GM23338 (cell line): Measurements from ENCODE around the gene NR2C2AP. TPM values are rescaled to one million over a fixed set of nuclear protein-coding genes. Genes with fewer than 3 reads are reported as not detected.

Experiments
- ATAC-seq: fragments of 200-7000 bp; cut with Tn5 transposase; 3 replicates; pipeline ENCODE4 v1.9.1; 2020
- DNase-seq: peaks from one replicate; pipeline ENCODE4 v3.0.0-alpha.2; 2015; ENCODE audit warnings: low spot score
- H2AFZ ChIP-seq: fragments of 200-600 bp; sonication (generic); 2 replicates; pipeline ENCODE4 v1.8.0; 2016; ENCODE audit warnings: antibody characterized with exemption, mild to moderate bottlenecking, moderate library complexity
- H3F3A ChIP-seq: fragments of 200-600 bp; sonication (generic); replicated peaks from 2 replicates; pipeline ENCODE4 v1.8.0; 2017; ENCODE audit warnings: antibody characterized with exemption, mixed run types, low read depth
- H3K27ac ChIP-seq: fragments of 200-600 bp; sonication (generic); 2 replicates; pipeline ENCODE4 v1.6.1; 2016; ENCODE audit warnings: low read depth
- H3K27me3 ChIP-seq: fragments of 200-600 bp; sonication (generic); 2 replicates; pipeline ENCODE4 v1.8.0; 2016; ENCODE audit warnings: mild to moderate bottlenecking, mixed run types, moderate library complexity; ENCODE audit not compliant: insufficient read depth
- H3K36me3 ChIP-seq: fragments of 200-600 bp; sonication (generic); 2 replicates; pipeline ENCODE4 v1.8.0; 2016; ENCODE audit warnings: mild to moderate bottlenecking; ENCODE audit not compliant: insufficient read depth
- H3K4me1 ChIP-seq: fragments of 200-600 bp; sonication (generic); 2 replicates; pipeline ENCODE4 v1.8.0; 2016; ENCODE audit warnings: mild to moderate bottlenecking, moderate library complexity; ENCODE audit not compliant: insufficient read depth
- H3K4me2 ChIP-seq: fragments of 200-600 bp; sonication (generic); 2 replicates; pipeline ENCODE4 v1.7.1; 2017; ENCODE audit warnings: mixed run types
- H3K4me3 ChIP-seq: fragments of 200-600 bp; sonication (generic); 2 replicates; pipeline ENCODE4 v1.6.1; 2016; ENCODE audit warnings: mixed run types
- H3K79me2 ChIP-seq: fragments of 200-600 bp; sonication (generic); replicated peaks from 2 replicates; pipeline ENCODE4 v1.8.0; 2017; ENCODE audit warnings: mild to moderate bottlenecking; ENCODE audit not compliant: insufficient read depth
- H3K9me2 ChIP-seq: fragments of 200-600 bp; sonication (generic); 2 replicates; pipeline ENCODE4 v1.8.0; 2017; ENCODE audit not compliant: insufficient read depth
- H4K20me1 ChIP-seq: fragments of 200-600 bp; sonication (generic); replicated peaks from 2 replicates; pipeline ENCODE4 v1.8.0; 2017; ENCODE audit warnings: mild to moderate bottlenecking; ENCODE audit not compliant: insufficient read depth
- H3K27ac Mint-ChIP-seq: 2 replicates; pipeline ENCODE4 v1.8.0; 2020; ENCODE audit warnings: inconsistent platforms, mild to moderate bottlenecking, moderate library complexity, mixed read lengths
- H3K27me3 Mint-ChIP-seq: 3 replicates; pipeline ENCODE4 v1.8.0; 2022; ENCODE audit warnings: low read depth, mild to moderate bottlenecking, moderate library complexity, mixed read lengths, inconsistent platforms; ENCODE audit not compliant: insufficient read depth, poor library complexity
- H3K36me3 Mint-ChIP-seq: 3 replicates; pipeline ENCODE4 v1.8.0; 2021; ENCODE audit warnings: low read depth, mild to moderate bottlenecking, inconsistent platforms, moderate library complexity, mixed read lengths
- H3K4me1 Mint-ChIP-seq: 3 replicates; pipeline ENCODE4 v1.8.0; 2020; ENCODE audit warnings: mild to moderate bottlenecking, inconsistent platforms, mixed read lengths
- H3K4me3 Mint-ChIP-seq: 3 replicates; pipeline ENCODE4 v1.8.0; 2021; ENCODE audit warnings: moderate library complexity, mild to moderate bottlenecking, inconsistent platforms, mixed read lengths
- H3K9me3 Mint-ChIP-seq: 3 replicates; pipeline ENCODE4 v1.8.0; 2020; ENCODE audit warnings: moderate library complexity, mild to moderate bottlenecking, inconsistent platforms, mixed read lengths
- CTCF ChIP-seq, 2 experiments: fragments of 200-600 bp in 1 of 2; sonication (generic) in 1 of 2; conservative IDR thresholded peaks; 2 replicates each; pipeline versions ENCODE4 v1.5.1 to v1.6.1; 2016 to 2017; ENCODE audit warnings: antibody characterized with exemption in 2 of 2, low read depth in 2 of 2, mild to moderate bottlenecking in 2 of 2, moderate library complexity in 1 of 2
- EZH2 ChIP-seq: fragments of 200-600 bp; sonication (generic); IDR thresholded peaks from one replicate; pipeline ENCODE4 v1.8.0; 2017; ENCODE audit warnings: antibody characterized with exemption, mild to moderate bottlenecking, low read depth; ENCODE audit not compliant: unreplicated experiment
- EZH2phosphoT487 ChIP-seq: fragments of 200-600 bp; sonication (generic); IDR thresholded peaks from one replicate; pipeline ENCODE4 v1.8.1; 2018; ENCODE audit warnings: antibody characterized with exemption; ENCODE audit not compliant: unreplicated experiment
- JUNB ChIP-seq: IDR thresholded peaks from one replicate; pipeline ENCODE4 v1.6.1; 2016; ENCODE audit warnings: antibody characterized with exemption; ENCODE audit not compliant: unreplicated experiment
- NANOG ChIP-seq: IDR thresholded peaks from 2 replicates; pipeline ENCODE4 v1.6.1; 2016; ENCODE audit warnings: antibody characterized with exemption, borderline replicate concordance
- POLR2AphosphoS5 ChIP-seq: IDR thresholded peaks from 2 replicates; pipeline ENCODE4 v1.6.1; 2016; ENCODE audit warnings: antibody characterized with exemption, low read depth
- REST ChIP-seq: IDR thresholded peaks from one replicate; pipeline ENCODE4 v1.6.1; 2018; ENCODE audit warnings: antibody characterized with exemption; ENCODE audit not compliant: unreplicated experiment
- ZNF114 ChIP-seq: fragments of 250-450 bp; sonication (Bioruptor Pico); IDR thresholded peaks from 2 replicates; pipeline ENCODE4 v1.5.0; 2020; ENCODE audit warnings: mild to moderate bottlenecking, moderate library complexity
- ZNF331 ChIP-seq: fragments of 250-450 bp; sonication (Bioruptor Pico); IDR thresholded peaks from 2 replicates; pipeline ENCODE4 v1.5.0; 2020; ENCODE audit warnings: low read depth, mild to moderate bottlenecking, moderate library complexity
- polyA plus RNA-seq: library from polyadenylated mRNA; unstranded; fragments of >200 nt; fragmentation: Nextera tagmentation; extraction: Ambion mirVana; gene quantifications from 2 replicates; pipeline ENCODE4 v1.2.1, GENCODE V29; 2016
- total RNA-seq: library from RNA; depleted of rRNA; stranded (reverse); fragments of >200 nt; shearing (Covaris generic); gene quantifications from 2 replicates; pipeline ENCODE4 v1.2.3, GENCODE V29; 2014
- TF ChIP-seq, protein P1 (sequence below): IDR thresholded peaks from 2 replicates; pipeline ENCODE4 v1.6.1; 2016; ENCODE audit warnings: antibody characterized with exemption

NR2C2AP gene
- total and polyA plus RNA-seq, 2 experiments from 2014 or later = 14.4 to 25.7 TPM

- TF ChIP-seq REST (no peak), ZNF331 (CRISPR knock-in tag) (no peak)
Observed at GRCh38 chr19:19209372-19209771, 6.2 kb upstream of the NR2C2AP start (continued).

DNA sequence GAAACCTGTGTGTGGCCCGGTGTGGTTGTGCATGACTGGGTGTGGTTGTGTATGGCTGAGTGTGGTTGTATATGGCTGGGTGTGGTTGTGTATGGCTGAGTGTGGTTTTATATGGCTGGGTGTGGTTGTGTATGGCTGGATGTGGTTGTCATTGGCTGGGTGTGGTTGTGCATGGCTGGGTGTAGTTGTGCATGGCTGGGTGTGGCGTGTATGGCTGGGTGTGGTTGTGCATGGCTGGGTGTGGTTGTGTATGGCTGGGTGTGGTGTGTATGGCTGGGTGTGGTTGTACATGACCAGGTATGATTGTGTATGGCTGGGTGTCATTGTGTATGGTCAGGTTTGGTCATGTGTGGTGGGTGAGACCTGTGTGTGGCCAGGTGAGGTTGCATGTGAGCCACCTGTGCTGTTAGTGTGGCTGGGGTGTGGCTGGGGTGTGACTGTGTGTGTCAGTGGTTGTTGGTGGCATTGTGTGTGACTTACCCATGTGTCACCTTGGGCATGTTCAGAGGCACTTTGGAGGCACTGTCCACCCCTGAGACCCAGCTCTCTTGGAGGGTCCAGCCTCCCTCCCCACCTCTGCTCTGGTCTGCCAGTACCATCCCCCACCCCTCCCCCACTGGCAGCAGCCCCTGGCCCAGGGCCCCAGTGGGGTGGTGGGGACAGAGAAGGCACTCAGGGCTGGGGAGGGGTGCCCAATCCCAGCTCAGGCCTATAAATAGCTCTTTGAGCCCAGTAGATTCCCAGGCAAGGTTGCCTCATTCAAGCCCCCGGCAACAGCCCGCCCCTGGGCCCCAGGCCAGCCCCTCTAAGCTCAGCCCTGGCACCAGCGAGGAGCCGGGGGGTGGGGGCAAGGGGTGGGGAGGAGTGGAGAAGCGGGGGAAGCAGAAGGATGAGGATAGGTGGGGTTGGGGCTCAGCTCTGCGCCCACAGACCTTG, 4.7 kb upstream of the NR2C2AP start:
- H3K36me3 Mint-ChIP-seq = peaks cover 2% of the 10 kb centered on the region; the same call in 2 of the 3 replicates
- Histone ChIP-seq H3K4me3 (no peak overlapping the region), H3F3A (0 out of 2 replicates have a peak, but pooled peaks cover 3% of the 10 kb centered on the region), H3K4me1 (no peaks in the 10 kb centered on the region; the same call in 1 of the 2 replicates), H3K9me2 (no peaks in the 10 kb centered on the region), H2AFZ (no peak overlapping the region), H4K20me1 (0 out of 2 replicates have a peak, but pooled peaks cover 3% of the 10 kb centered on the region), H3K27me3 (peaks cover 81% of the 10 kb centered on the region), H3K4me2 (no peak overlapping the region), H3K36me3 (no peaks in the 10 kb centered on the region), H3K79me2 (no peaks in the 10 kb centered on the region), H3K27ac (no peak overlapping the region)
- no peak overlapping the region for H3K27ac Mint-ChIP-seq
- H3K9me3 Mint-ChIP-seq = peaks cover 4% of the 10 kb centered on the region; the same call in 2 of the 3 replicates
- peaks cover 3% of the 10 kb centered on the region; the same call in 1 of the 3 replicates for H3K4me1 Mint-ChIP-seq
- H3K4me3 Mint-ChIP-seq = no peak overlapping the region
- peaks cover 85% of the 10 kb centered on the region for H3K27me3 Mint-ChIP-seq
- DNase-seq (no peak), ATAC-seq (no peak)
- TF ChIP-seq ZNF114 (no peak), CTCF (conservative IDR thresholded peaks at IDR 0.05; ENCODE audit: low read depth in 2 of 2) (no peak), EZH2phosphoT487 (no peak), JUNB (no peak), EZH2 (no peak), NANOG (no peak), POLR2AphosphoS5 (no peak)
- TF ChIP-seq, protein P1, sequence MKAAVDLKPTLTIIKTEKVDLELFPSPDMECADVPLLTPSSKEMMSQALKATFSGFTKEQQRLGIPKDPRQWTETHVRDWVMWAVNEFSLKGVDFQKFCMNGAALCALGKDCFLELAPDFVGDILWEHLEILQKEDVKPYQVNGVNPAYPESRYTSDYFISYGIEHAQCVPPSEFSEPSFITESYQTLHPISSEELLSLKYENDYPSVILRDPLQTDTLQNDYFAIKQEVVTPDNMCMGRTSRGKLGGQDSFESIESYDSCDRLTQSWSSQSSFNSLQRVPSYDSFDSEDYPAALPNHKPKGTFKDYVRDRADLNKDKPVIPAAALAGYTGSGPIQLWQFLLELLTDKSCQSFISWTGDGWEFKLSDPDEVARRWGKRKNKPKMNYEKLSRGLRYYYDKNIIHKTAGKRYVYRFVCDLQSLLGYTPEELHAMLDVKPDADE = no peak
